OCI-LY7 (cell line): ENCODE data around the gene SLC6A6. TPM values are rescaled to one million over a fixed set of nuclear protein-coding genes. Genes with fewer than 3 reads are reported as not detected.

Experiments
- BruUV-seq: library from RNA; stranded (reverse); fragments of 400-500 nt; replicated peaks from 2 replicates; lab custom pipeline; 2021; lab: Mats Ljungman, UMichigan
- CTCF ChIA-PET: fragments of 300-600 bp; sonication (Branson Sonifier 250); formaldehyde crosslinking; loops from one replicate; lab custom pipeline; 2022; ENCODE audit warnings: antibody characterized with exemption; ENCODE audit not compliant: unreplicated experiment; lab: Charles Lee
- POLR2A ChIA-PET: fragments of 300-600 bp; sonication (Branson Sonifier 250); formaldehyde crosslinking; loops from one replicate; lab custom pipeline; 2022; ENCODE audit warnings: antibody characterized with exemption; lab: Charles Lee
- DNase-seq: peaks from one replicate; pipeline ENCODE4 v3.0.0-alpha.2; 2015; ENCODE audit warnings: low spot score
- H2AFZ ChIP-seq: fragments of 200-600 bp; sonication (generic), shearing (Covaris generic); 2 replicates; pipeline ENCODE4 v1.6.1; 2014; ENCODE audit warnings: mild to moderate bottlenecking, antibody characterized with exemption, low read length, moderate library complexity
- H3K27ac ChIP-seq: fragments of 200-600 bp; sonication (generic); 2 replicates; pipeline ENCODE4 v1.5.1; 2014; ENCODE audit warnings: mixed run types, low read depth, mild to moderate bottlenecking, moderate library complexity, low read length, inconsistent platforms; ENCODE audit not compliant: poor library complexity, severe bottlenecking
- H3K36me3 ChIP-seq: fragments of 200-600 bp; sonication (generic); 2 replicates; pipeline ENCODE4 v1.6.1; 2014; ENCODE audit warnings: mild to moderate bottlenecking, antibody characterized with exemption, low read length, moderate library complexity, mixed read lengths; ENCODE audit not compliant: insufficient read depth
- H3K4me1 ChIP-seq: fragments of 200-600 bp; sonication (generic); 2 replicates; pipeline ENCODE4 v1.5.1; 2014; ENCODE audit warnings: mild to moderate bottlenecking, low read length; ENCODE audit not compliant: insufficient read depth, poor library complexity, severe bottlenecking
- H3K4me2 ChIP-seq: fragments of 200-600 bp; sonication (generic); 2 replicates; pipeline ENCODE4 v1.6.1; 2014; ENCODE audit warnings: mild to moderate bottlenecking, low read length
- H3K4me3 ChIP-seq: fragments of 200-600 bp; sonication (generic); 2 replicates; pipeline ENCODE4 v1.5.1; 2014; ENCODE audit warnings: mild to moderate bottlenecking, low read depth, low read length; ENCODE audit not compliant: poor library complexity, severe bottlenecking
- H3K79me2 ChIP-seq: fragments of 200-600 bp; sonication (generic); 2 replicates; pipeline ENCODE4 v1.6.1; 2016; ENCODE audit warnings: low read depth, mild to moderate bottlenecking, low read length, moderate library complexity, mixed read lengths; ENCODE audit not compliant: insufficient read depth
- H3K9me2 ChIP-seq: fragments of 200-600 bp; sonication (generic); 2 replicates; pipeline ENCODE4 v1.6.1; 2016; ENCODE audit warnings: mild to moderate bottlenecking, low read length, mixed read lengths; ENCODE audit not compliant: insufficient read depth
- H3K9me3 ChIP-seq: fragments of 200-600 bp; sonication (generic); 2 replicates; pipeline ENCODE4 v1.6.1; 2014; ENCODE audit warnings: mild to moderate bottlenecking, mixed run types, low read length, mixed read lengths
- H4K20me1 ChIP-seq: fragments of 200-600 bp; sonication (generic); 2 replicates; pipeline ENCODE4 v1.6.1; 2014; ENCODE audit warnings: mild to moderate bottlenecking, antibody characterized with exemption, low read length, moderate library complexity, mixed read lengths; ENCODE audit not compliant: insufficient read depth
- CTCF ChIP-seq: fragments of 200-600 bp; sonication (generic); conservative IDR thresholded peaks from 2 replicates; pipeline ENCODE4 v1.5.1; 2014; ENCODE audit warnings: mild to moderate bottlenecking, antibody characterized with exemption, low read length, moderate library complexity, mixed read lengths
- EZH2phosphoT487 ChIP-seq: fragments of 200-600 bp; sonication (generic); IDR thresholded peaks from 2 replicates; pipeline ENCODE4 v1.6.1; 2018; ENCODE audit warnings: low read depth, borderline replicate concordance, mild to moderate bottlenecking, mixed run types, antibody characterized with exemption, low read length, moderate library complexity, mixed read lengths
- intact Hi-C: fragments of 100-400 bp; cut with micrococcal nuclease; formaldehyde crosslinking; loops from one replicate; pipeline ENCODE4 v1.10.0; 2022; ENCODE audit not compliant: unreplicated experiment
- total RNA-seq, 2 experiments: library from RNA; depleted of rRNA in 1 of 2; stranded (reverse); fragments of >200 nt in 1 of 2; shearing (Covaris generic) in 1 of 2; gene quantifications; 2 replicates each; pipeline ENCODE4 v1.2.3, GENCODE V29; 2014 to 2022

SLC6A6 gene
- total RNA-seq, 2 experiments from 2014 or later = 43.0 to 51.8 TPM

- Histone ChIP-seq H4K20me1 (no peaks in the 10 kb centered on the region), H2AFZ (peak overlapping the region; percentile 55; the same call in 1 of the 2 replicates), H3K36me3 (no peaks in the 10 kb centered on the region), H3K4me1 (peaks cover 66% of the 10 kb centered on the region), H3K9me2 (no peaks in the 10 kb centered on the region), H3K79me2 (no peaks in the 10 kb centered on the region), H3K9me3 (no peaks in the 10 kb centered on the region), H3K4me3 (no peak overlapping the region), H3K27ac (peak overlapping the region; percentile 89), H3K4me2 (peak overlapping the region; percentile 58; the same call in 1 of the 2 replicates)
- ChIA-PET CTCF (interaction anchor here (1.1 kb wide), 1 partner anchor 9 kb away, joined by 5 read pairs; no protein-coding TSS in a partner anchor), POLR2A (interaction anchor here (1.1 to 3.2 kb wide), 4 partner anchors 10 to 99 kb away, joined by 3 to 39 read pairs (median 6); no protein-coding TSS in a partner anchor)
- TF ChIP-seq CTCF = no peak
- TF ChIP-seq EZH2phosphoT487 = no peak
- peak; percentile 76 for DNase-seq
- intact Hi-C loops = no loop called here
- no TSS peak for BruUV-seq
These were observed 24.6 kb upstream of the SLC6A6 start for GRCh38 chr3:14377838-14378169.

- POLR2A ChIA-PET = interaction anchor here (0.6 to 3.2 kb wide), 7 partner anchors 10 to 99 kb away, joined by 3 to 39 read pairs (median 5); no protein-coding TSS in a partner anchor
- no TSS peak for BruUV-seq
- peak overlapping the region; percentile 89 for H3K27ac ChIP-seq
- peak overlapping the region; percentile 55; the same call in 1 of the 2 replicates for H2AFZ ChIP-seq
- peaks cover 72% of the 10 kb centered on the region for H3K4me1 ChIP-seq
- CTCF ChIA-PET = interaction anchor here (0.7 to 1.7 kb wide), 3 partner anchors 10 to 50 kb away, joined by 3 to 5 read pairs (median 4); partner anchors contain the start of gene SLC6A6
- H3K4me3 ChIP-seq = no peak overlapping the region
- no peaks in the 10 kb centered on the region for H3K9me3 ChIP-seq
- intact Hi-C loops = no loop called here
- no peaks in the 10 kb centered on the region for H3K79me2 ChIP-seq
- DNase-seq = no peak
- H3K4me2 ChIP-seq = peak overlapping the region; percentile 58
- H3K36me3 ChIP-seq = no peaks in the 10 kb centered on the region
- H4K20me1 ChIP-seq = no peaks in the 10 kb centered on the region
- H3K9me2 ChIP-seq = no peaks in the 10 kb centered on the region
- TF ChIP-seq EZH2phosphoT487 (no peak), CTCF (no peak)
These were observed 24.0 kb upstream of the SLC6A6 start for GRCh38 chr3:14378415-14378814.

GRCh38 chr3:14379843-14380242, 22.6 kb upstream of the SLC6A6 start:
- ChIA-PET POLR2A (interaction anchor here (0.6 to 3.2 kb wide), 12 partner anchors 8 to 323 kb away, joined by 3 to 39 read pairs (median 5); partner anchors contain the start of gene SLC6A6), CTCF (interaction anchor here (1.2 to 1.7 kb wide), 3 partner anchors 10 to 26 kb away, joined by 4 to 6 read pairs (median 4); partner anchors contain the start of gene SLC6A6)
- BruUV-seq = no TSS peak

More at GRCh38 chr3:14379843-14380242, 22.6 kb upstream of the SLC6A6 start:
- Histone ChIP-seq H3K4me1 (peaks cover 86% of the 10 kb centered on the region), H3K4me3 (peak overlapping the region; percentile 23), H3K4me2 (peak overlapping the region; percentile 58), H3K9me3 (no peaks in the 10 kb centered on the region), H4K20me1 (no peaks in the 10 kb centered on the region), H3K9me2 (no peaks in the 10 kb centered on the region), H3K36me3 (no peaks in the 10 kb centered on the region), H3K79me2 (no peaks in the 10 kb centered on the region), H3K27ac (peak overlapping the region; percentile 89), H2AFZ (peak overlapping the region; percentile 37; the same call in 1 of the 2 replicates)
- intact Hi-C loops = loop anchor here (1.0 to 2.0 kb wide), 2 partner anchors 22 to 49 kb away; partner anchors contain the start of gene SLC6A6
- DNase-seq = peak; percentile 61
- no peak for TF ChIP-seq EZH2phosphoT487
- TF ChIP-seq CTCF = no peak
